Measurements from ENCODE around the gene ULK4. TPM values are rescaled to one million over a fixed set of nuclear protein-coding genes. Genes with fewer than 3 reads are reported as not detected.

The ULK4 gene
- total and polyA plus RNA-seq, 9 donors = 2.4 to 58.7 (median 7.3) TPM

GRCh38 chr3:41364736-41365135 lies 597.2 kb downstream of the ULK4 start:
- no peaks in the 10 kb centered on the region for H3K27me3 ChIP-seq
- intact Hi-C loops (cut with DNase I) = no loop called here
- DNase-seq = no peak
- no peaks in the 10 kb centered on the region for H3K9me3 ChIP-seq
- H3K36me3 ChIP-seq = no peaks in the 10 kb centered on the region
- WGBS, 3 donors = 30 to 46% (median 38%) methylated on average over 2 of the region's 2 CpGs
- H3K4me1 ChIP-seq (ENCODE audit: insufficient read depth) = no peaks in the 10 kb centered on the region
- TF ChIP-seq POLR2A (IDR thresholded peaks at IDR 0.05) = no peak
- no peak for TF ChIP-seq CTCF (IDR thresholded peaks at IDR 0.05)
- TF ChIP-seq EP300 (IDR thresholded peaks at IDR 0.05) = no peak
- H3K4me3 ChIP-seq = no peak overlapping the region
- no peak overlapping the region for H3K27ac ChIP-seq

GRCh38 chr3:41363830-41364523 lies 597.9 kb downstream of the ULK4 start:
- H3K27ac ChIP-seq = no peak overlapping the region
- H3K36me3 ChIP-seq = no peaks in the 10 kb centered on the region
- no peak overlapping the region for H3K4me3 ChIP-seq
- no peak for DNase-seq
- 65 to 81% (median 67%) methylated on average over 4 of the region's 4 CpGs for WGBS, 3 donors
- intact Hi-C loops (cut with DNase I) = no loop called here
- no peaks in the 10 kb centered on the region for H3K27me3 ChIP-seq
- no peaks in the 10 kb centered on the region for H3K9me3 ChIP-seq
- TF ChIP-seq EP300 (IDR thresholded peaks at IDR 0.05) (no peak), CTCF (IDR thresholded peaks at IDR 0.05) (no peak), POLR2A (IDR thresholded peaks at IDR 0.05) (no peak)
- no peaks in the 10 kb centered on the region for H3K4me1 ChIP-seq (ENCODE audit: insufficient read depth)

GRCh38 chr3:41362638-41363559 lies 599.0 kb downstream of the ULK4 start:
- H3K4me1 ChIP-seq (ENCODE audit: insufficient read depth) = no peaks in the 10 kb centered on the region
- H3K27me3 ChIP-seq = no peaks in the 10 kb centered on the region
- H3K36me3 ChIP-seq = no peaks in the 10 kb centered on the region
- no peak overlapping the region for H3K27ac ChIP-seq
- 67 to 84% (median 78%) methylated on average over 5 of the region's 5 CpGs for whole genome bisulfite sequencing, 3 donors
- TF ChIP-seq CTCF (IDR thresholded peaks at IDR 0.05) (no peak), EP300 (IDR thresholded peaks at IDR 0.05) (no peak), POLR2A (IDR thresholded peaks at IDR 0.05) (no peak)
- H3K4me3 ChIP-seq = no peak overlapping the region
- intact Hi-C loops (cut with DNase I) = no loop called here
- no peak for DNase-seq
- no peaks in the 10 kb centered on the region for H3K9me3 ChIP-seq

- no peaks in the 10 kb centered on the region for H3K9me3 ChIP-seq
- whole genome bisulfite sequencing, 3 donors = 87 to 95% (median 93%) methylated on average over 9 of the region's 9 CpGs
- TF ChIP-seq EP300 (IDR thresholded peaks at IDR 0.05) = no peak
- no peak for TF ChIP-seq CTCF (IDR thresholded peaks at IDR 0.05)
- no peak for TF ChIP-seq POLR2A (IDR thresholded peaks at IDR 0.05)
- no peaks in the 10 kb centered on the region for H3K27me3 ChIP-seq
- no peak overlapping the region for H3K27ac ChIP-seq
- H3K4me3 ChIP-seq = no peak overlapping the region
- H3K4me1 ChIP-seq (ENCODE audit: insufficient read depth) = no peaks in the 10 kb centered on the region
- no peaks in the 10 kb centered on the region for H3K36me3 ChIP-seq
- no peak for DNase-seq
- intact Hi-C loops (cut with DNase I) = no loop called here
These were observed 604.6 kb downstream of the ULK4 start for GRCh38 chr3:41357271-41357670.

Data from ovary (tissue), 9 donors.